Cerebellar nuclear complex (tissue), 1 donor: ENCODE results near the gene CERS1.

Experiments used
- DNase-seq, 2 experiments: peaks; one replicate each; lab custom pipeline; 2025; lab: John Stamatoyannopoulos, UW

The CERS1 gene

GRCh38 chr19:18898607-18899408 lies 2.9 kb upstream of the CERS1 start:
- no peak for DNase-seq

GRCh38 chr19:18898081-18898606 lies 2.2 kb upstream of the CERS1 start:
- no peak for DNase-seq

DNA sequence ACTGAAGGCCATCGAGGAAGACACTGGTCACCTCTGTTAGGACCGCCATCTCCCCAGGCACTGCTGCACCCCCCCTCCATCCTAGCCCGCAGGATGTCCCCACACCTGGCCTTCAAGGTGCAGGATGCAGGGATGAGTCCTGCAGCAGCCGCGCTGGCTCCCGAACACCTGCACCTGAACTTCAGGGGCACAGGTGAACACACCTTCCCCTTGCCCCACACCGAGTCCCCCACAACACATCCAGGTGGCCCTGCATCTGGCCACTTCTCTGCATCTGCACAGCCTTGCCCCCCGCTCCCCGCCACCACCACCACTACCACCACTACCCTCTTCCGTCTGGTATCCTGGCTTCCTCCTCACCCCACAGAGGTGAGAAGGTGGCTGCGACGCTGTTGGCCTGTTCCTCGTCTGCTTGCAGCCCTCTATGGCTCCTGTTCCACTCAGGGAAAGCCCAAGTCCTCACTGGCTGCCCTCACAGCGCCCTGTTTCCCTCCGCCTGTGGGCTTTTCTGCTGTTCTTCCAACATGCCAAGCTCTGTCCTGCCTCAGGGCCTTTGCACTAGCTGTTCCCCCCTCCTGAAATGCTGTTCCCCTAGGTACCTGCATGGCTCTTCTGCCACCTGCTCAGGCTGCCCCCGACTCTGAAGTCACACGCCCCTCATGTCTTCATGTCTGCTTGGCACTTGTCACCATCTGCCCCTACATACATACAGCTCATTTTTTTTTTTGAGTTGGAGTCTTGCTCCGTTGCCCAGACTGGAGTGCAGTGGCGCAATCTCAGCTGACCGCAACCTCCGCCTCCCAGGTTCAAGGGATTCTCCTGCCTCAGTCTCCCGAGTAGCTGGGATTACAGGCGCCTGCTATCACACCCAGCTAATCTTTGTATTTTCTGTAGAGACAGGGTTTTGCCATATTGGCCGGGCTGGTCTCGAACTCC lies 1.4 kb upstream of the CERS1 start:
- DNase-seq = no peak

DNA sequence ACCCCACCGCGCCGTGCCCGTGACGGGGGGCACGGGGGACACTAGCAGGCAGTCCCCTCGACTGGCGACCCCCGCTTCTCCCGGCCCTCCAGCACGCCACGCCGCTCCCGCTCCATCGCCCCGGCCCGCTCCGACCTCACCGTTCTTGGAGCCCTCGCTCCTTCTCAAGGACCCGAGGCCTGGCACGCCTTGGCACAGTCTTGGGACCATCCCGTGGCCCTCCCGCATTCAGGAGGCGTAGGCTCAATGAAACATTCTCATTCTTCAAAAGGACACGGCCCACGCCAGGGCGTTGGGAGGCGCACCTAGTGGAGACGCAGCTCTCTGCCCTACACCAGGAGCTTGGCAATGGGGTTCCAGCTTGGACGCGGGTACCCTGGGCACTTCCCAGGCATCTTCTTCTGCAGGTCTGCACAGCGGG lies 473 bp upstream of the CERS1 start:
- DNase-seq = no peak

DNA sequence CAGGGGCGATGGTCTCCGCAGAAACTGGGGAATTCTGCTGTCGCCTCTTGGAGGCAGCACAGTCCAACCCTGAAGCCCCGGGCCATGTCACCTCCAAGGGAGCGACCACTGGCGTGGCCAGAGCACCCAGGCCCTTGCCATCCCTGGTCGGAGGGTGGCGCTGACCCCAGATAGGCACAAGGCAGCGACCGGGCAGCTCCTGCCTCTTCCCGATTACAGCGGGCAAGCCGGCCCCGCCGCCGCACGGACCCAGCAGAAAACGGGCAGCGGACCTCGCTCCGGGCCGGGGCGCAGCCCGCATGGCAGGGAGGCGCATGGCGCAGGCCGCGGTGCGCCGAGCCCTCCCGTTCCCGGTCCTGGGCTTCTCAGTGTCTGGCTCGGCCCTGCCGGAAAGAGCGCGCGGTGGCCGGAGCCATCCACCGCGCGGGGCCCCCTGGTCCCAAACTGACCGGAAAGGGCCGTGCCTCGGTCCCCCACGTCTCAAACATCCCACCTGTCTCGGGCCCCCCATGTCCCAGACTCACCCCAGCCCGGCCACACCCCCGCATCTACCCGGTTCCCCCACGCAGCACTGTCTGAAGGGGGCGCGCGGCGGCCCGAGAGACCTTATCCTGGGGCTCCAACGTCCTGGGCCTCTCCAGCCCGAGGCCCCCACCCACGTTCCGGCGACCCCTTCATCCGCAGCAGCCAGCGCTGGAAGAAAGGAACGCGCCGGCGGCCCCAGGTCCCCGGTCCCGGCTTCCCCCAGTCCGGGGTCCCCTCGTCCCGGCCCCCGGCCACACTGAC lies 727 bp downstream of the CERS1 start:
- peak in 1 of 2 experiments; percentile 13 for DNase-seq

- no peak for DNase-seq
Measured at GRCh38 chr19:18894254-18895037, 1.5 kb downstream of the CERS1 start.

DNA sequence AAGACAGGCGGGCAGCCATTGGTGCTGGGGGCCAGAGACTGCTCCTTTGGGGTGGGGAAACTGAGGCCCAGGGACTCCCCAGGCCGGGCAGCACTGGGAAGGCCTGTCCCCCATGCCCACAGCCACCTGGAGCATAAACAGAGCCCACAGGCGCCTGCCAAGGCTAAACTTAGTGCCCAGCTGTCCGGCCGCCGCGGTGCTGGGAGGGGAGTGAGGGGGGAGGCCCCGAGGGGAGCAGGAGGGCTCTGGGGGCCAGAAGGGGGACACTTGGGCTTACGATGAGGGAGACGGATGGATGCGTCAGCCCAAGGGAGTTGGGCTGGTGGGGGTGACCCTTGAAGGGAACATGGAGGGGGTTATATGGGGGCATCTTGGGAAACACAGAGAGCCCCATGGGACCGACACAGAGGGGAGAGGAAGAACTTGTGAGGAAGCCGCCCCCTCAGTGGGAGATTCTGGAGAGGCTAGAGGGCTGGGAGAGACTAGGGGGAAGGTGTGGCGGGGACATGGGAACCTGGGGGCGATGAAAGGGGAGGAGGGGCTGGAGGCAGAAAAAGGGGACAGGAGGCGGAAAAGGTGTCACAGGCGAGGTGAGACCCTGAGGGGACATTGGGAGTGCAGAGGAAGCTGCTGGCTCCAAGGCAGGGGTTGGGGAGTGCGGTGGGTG lies 2.2 kb downstream of the CERS1 start:
- no peak for DNase-seq

- no peak for DNase-seq
Measured at GRCh38 chr19:18889949-18890745, 5.8 kb downstream of the CERS1 start.

- no peak for DNase-seq
Measured at GRCh38 chr19:18886972-18887371, 9.0 kb downstream of the CERS1 start.

- DNase-seq = no peak
Measured at GRCh38 chr19:18883526-18884304, 12.2 kb downstream of the CERS1 start.

DNA sequence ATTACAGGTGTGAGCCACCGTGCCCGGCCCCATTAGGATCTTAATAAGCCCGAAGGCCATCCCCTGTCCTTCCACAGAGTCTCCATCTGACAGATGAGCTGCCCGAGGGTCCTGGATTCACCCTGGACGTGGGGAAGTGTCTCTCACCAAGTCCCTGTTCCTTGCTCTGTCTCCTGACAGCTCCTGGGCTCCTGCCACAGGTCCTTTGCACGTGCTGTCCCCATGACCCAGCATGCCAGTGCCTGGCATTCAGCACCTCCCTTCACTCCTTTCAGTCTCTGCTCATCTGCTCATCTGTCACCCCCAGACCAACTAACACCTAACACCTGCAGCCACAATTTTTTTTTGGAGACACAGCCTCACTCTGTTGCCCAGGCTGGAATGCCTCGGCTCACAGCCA lies 14.5 kb downstream of the CERS1 start:
- no peak for DNase-seq

- DNase-seq = no peak
Measured at GRCh38 chr19:18879579-18880373, 16.2 kb downstream of the CERS1 start.

DNA sequence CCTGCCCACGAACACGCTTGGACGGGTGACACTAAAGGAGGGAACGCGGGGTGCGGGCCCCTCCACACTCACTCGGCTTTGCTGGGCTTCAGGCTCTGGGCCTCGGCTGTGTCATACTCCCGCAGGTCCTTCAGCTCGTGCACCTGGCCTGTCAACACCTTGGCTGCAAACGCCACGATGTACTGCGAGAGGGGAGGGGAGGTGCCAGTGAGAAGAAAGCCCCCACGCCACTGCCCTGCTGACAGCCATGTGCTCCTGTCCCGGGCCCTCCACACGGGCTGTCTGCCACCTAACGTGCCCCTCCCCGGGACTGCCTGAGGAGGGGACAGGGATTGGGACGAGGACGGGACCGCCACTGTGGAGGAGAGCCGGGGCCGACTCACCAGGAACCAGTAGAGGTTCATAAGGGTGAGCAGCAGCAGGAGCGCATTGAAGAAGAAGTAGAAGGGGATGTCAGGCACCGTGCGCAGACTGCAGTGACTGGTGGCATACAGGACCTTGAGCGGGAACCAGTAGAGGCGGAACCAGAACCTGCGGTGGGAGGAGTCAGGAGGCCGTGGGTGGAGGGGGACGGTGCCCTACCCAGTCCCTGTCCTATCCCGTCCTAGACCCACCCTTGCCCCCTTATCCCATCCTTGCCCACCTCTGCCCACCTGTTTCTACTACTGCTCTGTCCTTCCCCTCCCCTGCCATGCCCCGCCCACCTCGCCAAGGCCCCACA lies 16.9 kb downstream of the CERS1 start:
- DNase-seq = no peak

- no peak for DNase-seq
Measured at GRCh38 chr19:18878058-18878797, 17.7 kb downstream of the CERS1 start.

DNA sequence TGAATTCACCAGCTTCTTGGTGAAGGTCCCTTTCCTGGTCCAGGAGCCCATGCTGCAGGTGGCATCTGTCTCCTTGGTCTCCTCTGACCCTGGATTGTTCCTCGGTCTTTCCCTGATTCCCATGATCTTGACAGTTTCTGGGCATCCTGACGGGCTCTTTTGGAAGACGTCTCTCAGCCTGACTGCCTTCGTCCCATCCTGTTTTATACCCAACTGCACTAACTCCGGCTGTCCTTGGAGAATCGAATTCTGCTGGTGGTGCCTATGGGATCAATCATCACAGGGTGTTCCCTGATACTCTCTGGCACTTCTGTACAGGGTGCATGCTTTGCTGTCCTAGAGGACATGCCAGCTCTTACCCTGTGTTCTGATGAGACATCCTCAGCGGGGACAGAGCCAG lies 19.1 kb downstream of the CERS1 start:
- no peak for DNase-seq

GRCh38 chr19:18875726-18876125 lies 20.2 kb downstream of the CERS1 start:
- DNase-seq = no peak

GRCh38 chr19:18871543-18871942 lies 24.4 kb downstream of the CERS1 start:
- DNase-seq = no peak
